Activated T-cell treated with anti-CD3 and anti-CD28 coated beads, Interleukin-2, amount 50 U/mL, for 24 hours (primary cell): Measurements from ENCODE around the gene SMPDL3A.

Source experiments
- DNase-seq: peaks from one replicate; pipeline ENCODE4 v3.0.0-alpha.2; 2020
- H3K27ac Mint-ChIP-seq: 2 replicates; pipeline ENCODE4 v1.8.0; 2020; ENCODE audit warnings: mild to moderate bottlenecking, mixed read lengths
- H3K27me3 Mint-ChIP-seq: 2 replicates; pipeline ENCODE4 v1.8.0; 2020; ENCODE audit warnings: mixed read lengths
- H3K36me3 Mint-ChIP-seq: 2 replicates; pipeline ENCODE4 v1.8.0; 2020; ENCODE audit warnings: low read depth, mixed read lengths
- H3K4me1 Mint-ChIP-seq: 2 replicates; pipeline ENCODE4 v1.8.0; 2020; ENCODE audit warnings: low read depth, mixed read lengths
- H3K4me3 Mint-ChIP-seq: 2 replicates; pipeline ENCODE4 v1.8.0; 2020; ENCODE audit warnings: mild to moderate bottlenecking, moderate library complexity, mixed read lengths
- H3K9me3 Mint-ChIP-seq: 2 replicates; pipeline ENCODE4 v1.8.0; 2020; ENCODE audit warnings: mixed read lengths

Gene SMPDL3A

DNA sequence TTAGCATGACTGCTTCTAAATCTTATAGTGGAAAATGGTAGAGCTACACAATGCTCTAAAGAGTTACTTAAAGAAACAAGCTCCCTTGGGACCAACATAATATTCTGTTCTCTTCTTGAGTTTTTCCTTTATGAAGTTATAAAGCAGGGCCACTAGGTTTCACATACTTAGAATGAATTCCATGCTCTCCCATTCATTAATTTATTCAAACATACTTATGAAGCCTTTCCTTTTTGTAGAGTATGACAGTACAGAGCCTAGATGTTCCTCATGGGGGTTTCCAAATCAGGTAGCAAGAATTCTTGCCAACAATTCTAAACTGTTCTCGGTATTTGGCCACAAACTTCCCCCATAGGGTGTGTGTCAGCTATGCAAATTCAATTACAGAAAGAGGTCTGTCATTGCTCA, 30.1 kb upstream of the SMPDL3A start:
- Mint-ChIP-seq H3K27ac (peak overlapping the region; percentile 62), H3K4me1 (peaks cover 14% of the 10 kb centered on the region), H3K9me3 (no peaks in the 10 kb centered on the region), H3K4me3 (no peak overlapping the region), H3K27me3 (no peaks in the 10 kb centered on the region), H3K36me3 (no peaks in the 10 kb centered on the region)
- DNase-seq, result no peak

DNA sequence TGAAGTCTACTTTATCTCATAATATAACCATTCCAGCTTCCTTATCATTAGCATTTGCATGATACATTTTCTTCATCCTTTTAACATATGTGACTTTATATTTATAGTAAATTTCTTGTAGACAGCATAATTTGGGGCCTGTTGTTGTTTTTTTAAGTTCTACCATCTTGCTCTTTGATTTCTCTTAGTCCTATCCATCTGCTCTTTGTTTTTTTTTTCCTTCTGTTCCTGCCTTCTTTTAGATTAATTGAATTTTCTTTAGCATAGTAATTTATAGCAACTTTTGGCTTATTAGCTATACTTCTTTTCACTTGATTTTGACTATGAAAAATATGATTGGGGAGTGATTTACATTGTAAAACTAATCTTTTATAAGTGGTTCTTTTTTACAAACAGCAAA, 28.7 kb upstream of the SMPDL3A start:
- Mint-ChIP-seq H3K27me3 (no peaks in the 10 kb centered on the region), H3K27ac (no peak overlapping the region), H3K4me1 (peaks cover 7% of the 10 kb centered on the region), H3K9me3 (no peaks in the 10 kb centered on the region), H3K36me3 (no peaks in the 10 kb centered on the region), H3K4me3 (no peak overlapping the region)
- no peak for DNase-seq

DNA sequence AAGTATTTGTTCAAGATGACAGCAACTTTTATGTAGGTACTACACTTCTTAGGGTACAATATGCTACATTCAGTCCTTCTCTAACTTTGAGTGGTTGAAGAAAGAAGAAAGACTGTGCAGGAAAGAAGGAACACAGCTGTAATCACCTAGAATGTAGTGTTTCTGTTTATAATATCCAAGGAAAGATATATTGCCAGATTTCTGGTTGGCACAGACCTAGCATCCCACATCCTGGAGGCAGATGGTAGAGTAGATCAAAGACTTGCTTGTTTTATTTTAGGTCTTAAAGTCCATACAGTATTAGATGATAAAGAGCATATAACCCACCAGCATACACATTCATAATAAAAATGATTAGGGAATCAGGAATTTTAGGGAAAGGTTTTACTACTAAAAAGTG, 22.8 kb upstream of the SMPDL3A start:
- H3K4me3 Mint-ChIP-seq, result no peak overlapping the region
- H3K27ac Mint-ChIP-seq, result no peak overlapping the region
- peaks cover 9% of the 10 kb centered on the region for H3K27me3 Mint-ChIP-seq
- no peaks in the 10 kb centered on the region for H3K4me1 Mint-ChIP-seq
- no peaks in the 10 kb centered on the region for H3K36me3 Mint-ChIP-seq
- no peaks in the 10 kb centered on the region for H3K9me3 Mint-ChIP-seq
- DNase-seq, result no peak

DNA sequence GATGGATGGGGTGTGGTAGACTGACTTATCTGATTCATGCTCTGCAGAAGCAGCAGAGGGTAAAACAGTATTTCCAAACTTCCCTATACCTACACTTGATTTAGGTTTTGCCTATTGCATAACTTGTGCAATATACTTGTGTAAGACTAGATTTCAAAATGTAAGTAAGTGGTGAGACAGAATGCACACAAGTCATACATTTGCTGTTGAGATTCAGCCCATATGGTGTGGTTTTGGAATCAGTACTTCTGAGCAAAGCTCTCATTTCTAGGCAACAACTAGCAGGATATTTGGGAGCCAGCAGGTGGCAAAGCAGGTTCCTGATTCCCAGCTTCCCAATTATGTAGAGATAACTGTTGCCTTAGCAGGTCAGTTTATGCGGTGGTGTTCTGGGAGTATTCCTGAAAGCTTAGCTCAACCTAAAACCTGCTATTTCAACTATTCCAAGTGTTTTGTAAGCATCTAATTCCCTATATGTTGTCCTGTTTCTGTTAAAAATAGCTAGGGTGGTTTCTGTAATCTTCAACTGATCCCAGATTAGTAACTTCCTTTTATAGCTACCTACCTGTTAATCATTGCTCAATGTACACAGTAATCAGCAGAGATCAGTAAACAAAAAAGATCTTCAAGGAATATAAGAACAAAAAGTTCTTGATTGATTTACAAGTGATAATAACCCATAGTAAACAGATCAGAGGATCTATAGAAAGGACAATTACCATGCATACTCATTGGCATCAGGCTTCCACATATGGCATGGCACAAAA, 18.0 kb upstream of the SMPDL3A start:
- no peaks in the 10 kb centered on the region for H3K4me1 Mint-ChIP-seq
- no peak for DNase-seq
- peaks cover 14% of the 10 kb centered on the region for H3K27me3 Mint-ChIP-seq
- H3K4me3 Mint-ChIP-seq, result no peak overlapping the region
- H3K36me3 Mint-ChIP-seq, result no peaks in the 10 kb centered on the region
- H3K27ac Mint-ChIP-seq, result no peak overlapping the region
- H3K9me3 Mint-ChIP-seq, result no peaks in the 10 kb centered on the region

DNA sequence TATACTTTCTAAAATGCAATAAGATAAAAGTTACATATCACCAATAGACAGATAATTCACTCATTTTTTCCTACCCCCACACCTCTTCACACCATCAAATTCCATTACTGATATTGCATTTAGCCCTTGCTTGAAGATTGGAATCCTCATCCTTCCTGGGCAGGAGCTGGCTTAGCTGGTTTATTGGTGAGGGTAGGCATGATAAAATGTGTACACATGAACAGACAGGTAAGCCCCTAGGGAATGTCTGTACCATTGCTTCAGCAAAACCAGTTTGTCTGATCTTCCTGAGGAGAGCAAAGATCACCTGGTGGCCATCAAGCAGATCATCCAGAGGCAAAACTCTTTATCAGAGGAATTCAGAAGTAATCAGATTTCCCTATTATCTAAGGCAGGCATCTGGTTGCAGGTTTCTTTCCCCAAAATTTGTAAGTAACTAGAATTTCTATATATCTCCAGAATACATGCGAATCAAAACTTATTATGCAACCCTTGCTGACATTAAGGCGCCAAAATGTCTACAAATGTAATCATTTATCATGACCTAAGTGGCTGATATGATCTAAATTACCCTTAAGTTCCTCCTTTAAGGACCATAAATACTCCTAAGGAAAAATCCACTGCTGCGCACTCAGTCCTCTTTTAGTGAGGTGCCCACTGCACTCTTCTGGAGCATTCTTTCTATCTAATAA, 16.2 kb upstream of the SMPDL3A start:
- no peak for DNase-seq
- Mint-ChIP-seq H3K27ac (no peak overlapping the region), H3K9me3 (no peaks in the 10 kb centered on the region), H3K36me3 (no peaks in the 10 kb centered on the region), H3K27me3 (peaks cover 15% of the 10 kb centered on the region), H3K4me1 (no peaks in the 10 kb centered on the region), H3K4me3 (no peak overlapping the region)

DNA sequence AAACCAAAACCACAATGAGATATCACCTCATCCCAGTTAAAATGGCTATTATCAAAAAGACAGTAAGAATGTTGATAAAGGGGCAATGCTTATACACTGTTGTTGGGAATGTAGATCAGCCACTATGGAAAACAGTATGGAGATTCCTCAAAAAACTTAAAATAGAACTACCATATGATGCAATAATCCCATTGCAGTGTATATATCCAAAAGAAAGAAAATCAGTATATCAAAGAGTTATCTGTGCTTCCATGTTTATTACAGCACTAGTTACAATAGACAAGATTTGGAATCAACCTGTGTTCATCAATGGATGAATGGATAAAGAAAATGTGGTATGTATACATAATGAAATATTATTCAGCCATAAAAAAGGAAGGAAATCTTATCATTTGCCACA, 13.1 kb upstream of the SMPDL3A start:
- Mint-ChIP-seq H3K4me3 (no peak overlapping the region), H3K4me1 (no peaks in the 10 kb centered on the region), H3K9me3 (no peaks in the 10 kb centered on the region), H3K36me3 (no peaks in the 10 kb centered on the region), H3K27ac (no peak overlapping the region), H3K27me3 (peaks cover 11% of the 10 kb centered on the region)
- no peak for DNase-seq

DNA sequence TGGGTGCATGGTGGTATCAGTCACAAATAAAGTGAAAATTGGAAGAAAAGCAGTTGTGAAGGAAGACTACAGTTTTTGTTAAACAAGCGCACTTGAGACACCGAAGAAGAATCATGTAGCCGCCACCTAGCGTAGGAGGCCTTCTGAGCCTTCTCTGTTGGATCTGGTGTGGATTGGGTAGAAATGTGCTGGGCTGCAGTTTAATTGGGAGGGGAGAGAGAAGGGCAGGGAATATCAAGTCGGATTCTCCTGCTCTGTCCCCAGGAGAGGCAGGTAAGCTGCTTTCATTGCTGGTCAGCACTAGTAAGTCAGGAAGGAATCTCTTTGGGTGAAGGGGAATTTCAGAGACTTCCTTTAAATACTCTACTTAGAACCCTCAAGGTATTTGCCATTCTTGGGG, 10.8 kb upstream of the SMPDL3A start:
- no peaks in the 10 kb centered on the region for H3K4me1 Mint-ChIP-seq

DNA sequence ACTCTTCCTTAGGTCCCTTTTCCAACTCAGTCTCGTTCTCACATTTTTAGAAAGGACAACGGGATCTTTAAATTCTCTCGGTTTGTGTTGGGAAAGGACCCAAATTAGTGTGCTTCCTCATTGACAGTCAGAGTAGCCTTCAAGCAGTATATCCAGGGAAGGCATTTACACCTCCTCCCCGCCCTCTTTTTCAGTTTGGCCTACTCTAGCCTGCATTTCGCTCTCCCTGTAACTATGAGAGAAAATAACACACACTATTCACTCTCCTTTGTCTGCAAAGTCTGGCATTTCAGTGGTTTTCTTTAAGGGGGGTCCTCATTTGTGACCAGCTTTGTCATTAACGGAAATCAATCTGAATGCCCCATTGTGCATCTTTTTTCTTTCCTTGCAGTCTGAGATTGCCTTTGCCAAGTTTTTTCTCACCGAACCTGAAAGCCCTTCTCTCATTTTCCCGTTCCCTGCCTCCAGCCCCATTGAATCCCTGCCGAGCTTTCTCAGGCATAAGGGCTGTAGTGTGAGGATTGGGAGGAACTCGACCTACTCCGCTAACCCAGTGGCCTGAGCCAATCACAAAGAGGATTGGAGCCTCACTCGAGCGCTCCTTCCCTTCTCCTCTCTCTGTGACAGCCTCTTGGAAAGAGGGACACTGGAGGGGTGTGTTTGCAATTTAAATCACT, 9.9 kb upstream of the SMPDL3A start:
- peaks cover 10% of the 10 kb centered on the region for H3K27me3 Mint-ChIP-seq
- no peak for DNase-seq
- H3K36me3 Mint-ChIP-seq, result no peaks in the 10 kb centered on the region
- no peaks in the 10 kb centered on the region for H3K4me1 Mint-ChIP-seq
- H3K4me3 Mint-ChIP-seq, result no peak overlapping the region
- H3K9me3 Mint-ChIP-seq, result no peaks in the 10 kb centered on the region
- H3K27ac Mint-ChIP-seq, result no peak overlapping the region

More for the DNA sequence above, 10.8 kb upstream of the SMPDL3A start:
- no peak overlapping the region for H3K27ac Mint-ChIP-seq
- peaks cover 8% of the 10 kb centered on the region for H3K27me3 Mint-ChIP-seq
- no peaks in the 10 kb centered on the region for H3K9me3 Mint-ChIP-seq
- H3K36me3 Mint-ChIP-seq, result no peaks in the 10 kb centered on the region
- H3K4me3 Mint-ChIP-seq, result no peak overlapping the region
- no peak for DNase-seq

DNA sequence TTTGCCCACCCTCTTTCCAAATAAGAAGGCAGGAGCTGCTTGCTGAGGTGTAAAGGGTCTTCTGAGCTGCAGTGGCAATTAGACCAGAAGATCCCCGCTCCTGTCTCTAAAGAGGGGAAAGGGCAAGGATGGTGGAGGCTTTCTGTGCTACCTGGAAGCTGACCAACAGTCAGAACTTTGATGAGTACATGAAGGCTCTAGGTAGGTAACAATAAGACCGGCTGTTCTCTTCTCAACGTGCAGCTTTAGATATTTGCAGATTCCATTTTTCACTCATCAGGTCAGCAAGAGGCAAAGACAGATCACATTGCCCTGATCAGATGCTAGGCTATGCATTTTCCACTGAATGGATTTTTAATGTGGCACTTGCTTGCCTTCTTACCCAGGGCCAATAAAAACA, 9.4 kb upstream of the SMPDL3A start, which contains the start of gene FABP7:
Gene FABP7, plus strand, starts transcription at position 50 of the 400 bp plus-strand sequence. Its CDS starts 79 bp downstream, at position 129.
- Mint-ChIP-seq H3K9me3 (no peaks in the 10 kb centered on the region), H3K27me3 (peaks cover 10% of the 10 kb centered on the region), H3K4me1 (no peaks in the 10 kb centered on the region), H3K27ac (no peak within 1 kb of the TSS), H3K36me3 (no peaks in the 10 kb centered on the region), H3K4me3 (no peak within 1 kb of the TSS)
- no peak for DNase-seq

DNA sequence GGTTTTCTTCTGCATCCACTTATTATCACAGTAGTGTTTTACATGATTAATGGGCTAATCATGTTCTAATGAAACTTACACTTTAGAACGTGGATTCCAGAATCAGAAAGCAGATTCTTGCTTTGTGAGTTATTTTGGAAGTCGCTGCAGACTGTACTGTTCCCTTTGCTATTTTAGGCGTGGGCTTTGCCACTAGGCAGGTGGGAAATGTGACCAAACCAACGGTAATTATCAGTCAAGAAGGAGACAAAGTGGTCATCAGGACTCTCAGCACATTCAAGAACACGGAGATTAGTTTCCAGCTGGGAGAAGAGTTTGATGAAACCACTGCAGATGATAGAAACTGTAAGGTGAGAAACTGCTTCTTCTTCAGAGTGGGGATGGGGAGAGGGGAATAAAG, 8.9 kb upstream of the SMPDL3A start:
- H3K27me3 Mint-ChIP-seq, result peaks cover 13% of the 10 kb centered on the region
- no peak for DNase-seq
- no peaks in the 10 kb centered on the region for H3K9me3 Mint-ChIP-seq
- H3K36me3 Mint-ChIP-seq, result no peaks in the 10 kb centered on the region
- no peaks in the 10 kb centered on the region for H3K4me1 Mint-ChIP-seq
- no peak overlapping the region for H3K4me3 Mint-ChIP-seq
- no peak overlapping the region for H3K27ac Mint-ChIP-seq

DNA sequence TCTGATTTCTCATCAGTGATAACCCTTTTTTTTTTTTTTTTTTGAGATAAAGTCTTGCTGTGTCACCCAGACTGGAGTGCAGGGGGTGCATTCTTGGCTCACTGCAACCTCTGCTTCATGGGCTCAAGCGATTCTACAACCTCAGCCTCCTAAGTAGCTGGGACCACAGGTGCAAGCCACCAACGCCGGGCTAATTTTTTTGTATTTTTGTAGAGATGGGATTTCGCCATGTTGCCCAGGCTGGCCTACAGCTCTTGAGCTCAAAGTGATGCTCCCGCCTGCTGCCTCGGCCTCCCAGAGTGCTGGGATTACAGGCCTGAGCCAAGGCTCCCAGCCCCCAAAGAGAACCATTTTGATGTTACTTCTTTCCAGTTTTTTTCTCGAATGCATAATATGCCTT, 7.3 kb upstream of the SMPDL3A start:
- Mint-ChIP-seq H3K9me3 (no peaks in the 10 kb centered on the region), H3K27me3 (peaks cover 26% of the 10 kb centered on the region), H3K4me1 (no peaks in the 10 kb centered on the region), H3K27ac (no peak overlapping the region), H3K36me3 (no peaks in the 10 kb centered on the region), H3K4me3 (no peak overlapping the region)
- no peak for DNase-seq

DNA sequence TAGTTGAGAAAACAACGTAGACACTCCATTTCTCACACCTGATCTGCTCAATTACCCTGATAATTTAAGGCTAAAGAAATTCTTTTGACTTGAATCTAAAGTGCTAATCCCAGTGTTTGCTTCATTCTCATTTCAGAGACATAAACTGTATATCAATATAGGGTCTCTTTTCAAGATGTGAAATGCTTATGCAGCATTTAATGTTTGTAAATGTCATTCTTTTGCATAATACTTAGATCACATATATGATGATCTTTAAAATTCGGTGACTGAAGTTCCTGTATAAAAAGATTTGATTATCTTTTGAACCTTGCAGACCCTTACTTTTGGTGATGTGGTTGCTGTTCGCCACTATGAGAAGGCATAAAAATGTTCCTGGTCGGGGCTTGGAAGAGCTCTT, 5.7 kb upstream of the SMPDL3A start:
- no peaks in the 10 kb centered on the region for H3K36me3 Mint-ChIP-seq
- no peak for DNase-seq
- H3K9me3 Mint-ChIP-seq, result no peaks in the 10 kb centered on the region
- no peak overlapping the region for H3K27ac Mint-ChIP-seq
- no peaks in the 10 kb centered on the region for H3K4me1 Mint-ChIP-seq
- H3K4me3 Mint-ChIP-seq, result no peak overlapping the region
- peaks cover 41% of the 10 kb centered on the region for H3K27me3 Mint-ChIP-seq

DNA sequence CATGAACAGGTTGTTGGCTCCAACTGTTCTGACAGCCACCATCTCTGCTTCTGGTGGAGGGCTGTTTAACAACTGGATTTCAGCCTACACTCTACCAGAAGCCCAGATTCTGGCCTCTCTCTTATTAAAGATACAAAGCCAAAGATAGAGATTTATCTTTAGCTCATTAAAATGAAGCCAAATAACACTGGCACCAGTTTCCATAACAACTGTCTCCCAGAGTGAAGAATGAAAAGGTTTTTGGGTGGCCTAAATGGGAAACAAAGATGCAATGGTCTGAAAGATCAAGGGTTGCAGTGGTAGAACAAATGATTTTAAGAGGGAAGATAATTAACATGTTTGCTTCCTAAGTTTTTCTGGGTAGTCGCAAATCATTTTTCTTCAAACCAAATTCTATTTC, 3.2 kb upstream of the SMPDL3A start:
- peaks cover 18% of the 10 kb centered on the region for H3K4me1 Mint-ChIP-seq
- H3K9me3 Mint-ChIP-seq, result no peaks in the 10 kb centered on the region
- no peak for DNase-seq
- peaks cover 58% of the 10 kb centered on the region for H3K27me3 Mint-ChIP-seq
- H3K27ac Mint-ChIP-seq, result no peak overlapping the region
- no peak overlapping the region for H3K4me3 Mint-ChIP-seq
- no peaks in the 10 kb centered on the region for H3K36me3 Mint-ChIP-seq

DNA sequence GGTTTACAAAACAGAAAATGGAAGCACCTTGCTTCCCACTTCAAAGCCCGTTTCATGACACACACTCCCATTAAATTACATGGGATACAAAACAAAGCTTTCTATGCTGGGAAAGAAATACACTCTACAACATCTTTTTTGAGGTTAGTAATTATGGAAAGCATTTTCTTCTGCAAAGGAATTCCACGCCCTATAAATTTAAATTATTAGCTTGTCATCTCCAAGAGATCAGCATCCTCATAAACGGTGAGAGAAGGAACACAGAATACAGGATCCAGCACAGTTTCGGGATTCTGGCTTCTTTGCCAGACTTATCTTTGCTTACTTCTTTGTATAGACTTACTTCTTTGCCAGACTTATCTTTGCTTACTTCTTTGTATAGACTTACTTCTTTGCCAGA, 1.3 kb upstream of the SMPDL3A start:
- Mint-ChIP-seq H3K4me3 (no peak overlapping the region), H3K36me3 (no peaks in the 10 kb centered on the region), H3K27ac (no peak overlapping the region), H3K4me1 (peaks cover 20% of the 10 kb centered on the region), H3K9me3 (no peaks in the 10 kb centered on the region), H3K27me3 (peaks cover 73% of the 10 kb centered on the region)
- no peak for DNase-seq

DNA sequence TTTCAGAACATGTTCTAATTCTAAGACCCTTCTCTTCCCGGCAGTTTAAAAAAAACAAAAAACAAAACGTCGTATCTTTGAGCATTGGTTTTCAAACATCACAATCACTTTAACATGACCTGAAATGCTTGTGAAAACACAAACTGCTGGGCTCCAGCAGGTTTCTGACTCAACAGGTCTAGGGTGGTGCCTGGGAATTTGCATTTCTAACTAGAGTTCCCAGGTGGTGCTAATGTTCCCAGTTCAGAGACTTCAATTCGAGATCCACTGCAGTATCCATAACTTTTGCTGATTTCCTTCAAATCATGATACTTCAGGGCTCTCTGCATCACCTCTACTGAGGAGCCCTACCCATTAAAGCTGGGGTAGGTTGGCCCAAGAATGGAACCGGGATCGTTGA, 850 bp upstream of the SMPDL3A start:
- Mint-ChIP-seq H3K27ac (no peak overlapping the region), H3K9me3 (no peaks in the 10 kb centered on the region), H3K36me3 (no peaks in the 10 kb centered on the region), H3K4me3 (no peak overlapping the region), H3K27me3 (peaks cover 75% of the 10 kb centered on the region), H3K4me1 (peaks cover 20% of the 10 kb centered on the region)
- no peak for DNase-seq
